Adipocyte (in vitro differentiated cells): ENCODE results near the gene IL17RD.

Experiments
- DNase-seq: peaks from one replicate; pipeline ENCODE4 v3.0.0-alpha.2; 2015; ENCODE audit warnings: low read depth
- H3K27me3 ChIP-seq: replicated peaks from 2 replicates; pipeline ENCODE4 v1.7.0; 2013; ENCODE audit warnings: mild to moderate bottlenecking, low read length, moderate library complexity; ENCODE audit not compliant: control insufficient read depth, insufficient read depth
- H3K36me3 ChIP-seq: 2 replicates; pipeline ENCODE4 v1.7.0; 2013; ENCODE audit warnings: low read length, mild to moderate bottlenecking, moderate library complexity; ENCODE audit not compliant: control insufficient read depth, insufficient read depth, severe bottlenecking
- H3K4me1 ChIP-seq: 2 replicates; pipeline ENCODE4 v1.7.0; 2013; ENCODE audit warnings: mild to moderate bottlenecking, low read length, moderate library complexity; ENCODE audit not compliant: control insufficient read depth, insufficient read depth
- H3K4me3 ChIP-seq: 2 replicates; pipeline ENCODE4 v1.7.0; 2013; ENCODE audit warnings: mild to moderate bottlenecking, low read length, moderate library complexity
- H3K9ac ChIP-seq: 2 replicates; pipeline ENCODE4 v1.7.0; 2013; ENCODE audit warnings: mild to moderate bottlenecking, low read length, moderate library complexity
- H3K9me3 ChIP-seq: 2 replicates; pipeline ENCODE4 v1.7.0; 2013; ENCODE audit warnings: mild to moderate bottlenecking, low read length, moderate library complexity; ENCODE audit not compliant: control insufficient read depth

The IL17RD gene

DNA sequence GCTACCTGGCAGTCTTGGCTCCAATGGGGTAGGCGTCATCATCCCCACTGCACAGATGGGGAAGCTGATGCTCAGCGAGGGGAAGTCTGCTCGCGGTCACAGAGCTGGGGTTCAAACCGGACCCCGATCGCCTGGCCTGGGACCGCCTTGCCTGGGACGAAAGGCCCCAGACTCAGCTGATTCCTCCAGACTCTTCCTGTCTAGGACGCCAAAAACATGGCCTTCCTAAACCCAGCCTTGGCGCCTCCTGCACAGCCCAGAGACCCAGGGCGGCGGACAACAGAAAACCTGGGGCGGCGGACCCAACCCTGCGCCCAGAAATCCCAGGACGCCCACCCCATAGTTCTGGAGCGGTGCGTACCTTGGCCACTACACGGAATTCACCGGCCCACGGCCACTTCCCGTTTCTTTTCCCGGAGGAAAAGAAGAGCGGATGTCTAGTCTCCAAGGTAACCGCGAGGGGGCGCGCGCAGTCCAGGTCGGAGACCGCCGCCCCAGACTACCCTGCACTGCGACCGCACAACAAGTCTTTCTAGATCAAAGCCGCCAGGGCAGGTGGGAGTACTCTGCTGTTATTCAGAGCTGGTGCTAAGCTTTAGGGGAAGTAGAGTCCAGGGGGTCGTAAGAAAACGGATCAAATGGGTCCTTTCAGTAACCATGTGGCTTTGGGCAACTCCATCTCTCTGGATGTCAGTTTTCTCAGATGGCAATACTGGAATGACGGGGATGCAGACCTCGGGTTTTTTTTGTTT lies 4.9 kb upstream of the IL17RD start:
- peak overlapping the region; percentile 77 for H3K9ac ChIP-seq
- H3K4me3 ChIP-seq, result peak overlapping the region; percentile 79
- H3K27me3 ChIP-seq, result peaks cover 23% of the 10 kb centered on the region
- H3K4me1 ChIP-seq, result no peaks in the 10 kb centered on the region
- H3K36me3 ChIP-seq, result no peaks in the 10 kb centered on the region
- peak; percentile 93 for DNase-seq
- H3K9me3 ChIP-seq, result no peaks in the 10 kb centered on the region

GRCh38 chr3:57169108-57169507 lies 4.0 kb upstream of the IL17RD start:
- Histone ChIP-seq H3K9me3 (no peaks in the 10 kb centered on the region), H3K4me3 (no peak overlapping the region), H3K4me1 (peaks cover 6% of the 10 kb centered on the region), H3K9ac (no peak overlapping the region), H3K36me3 (no peaks in the 10 kb centered on the region), H3K27me3 (peaks cover 23% of the 10 kb centered on the region)
- DNase-seq, result no peak

GRCh38 chr3:57168151-57168550 lies 3.0 kb upstream of the IL17RD start:
- no peaks in the 10 kb centered on the region for H3K9me3 ChIP-seq

GRCh38 chr3:57166660-57167059 lies 1.5 kb upstream of the IL17RD start:
- H3K27me3 ChIP-seq, result peaks cover 19% of the 10 kb centered on the region
- no peak overlapping the region for H3K4me3 ChIP-seq
- DNase-seq, result no peak

More at GRCh38 chr3:57168151-57168550, 3.0 kb upstream of the IL17RD start:
- Histone ChIP-seq H3K4me1 (peaks cover 9% of the 10 kb centered on the region), H3K9ac (no peak overlapping the region), H3K36me3 (no peaks in the 10 kb centered on the region), H3K27me3 (peaks cover 15% of the 10 kb centered on the region), H3K4me3 (no peak overlapping the region)
- DNase-seq, result no peak

DNA sequence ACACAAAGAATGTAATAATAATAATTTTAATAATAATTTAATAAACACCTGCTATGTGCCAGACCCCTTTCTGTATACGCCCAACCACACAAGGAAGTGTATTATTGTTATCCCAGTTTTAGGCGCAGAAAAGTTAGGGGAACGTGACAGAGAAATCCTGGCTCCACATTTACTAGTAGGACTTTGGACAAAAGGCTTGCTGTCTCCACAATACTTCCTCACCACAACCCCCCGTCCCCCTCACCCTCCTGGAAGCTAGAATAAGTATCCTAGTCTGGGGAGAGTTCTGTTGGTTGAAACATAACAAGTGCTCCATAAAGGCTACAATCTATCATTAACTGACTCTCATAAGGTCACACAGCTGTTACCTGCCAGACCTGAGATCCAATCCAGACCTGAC lies 488 bp upstream of the IL17RD start:
- no peak overlapping the region for H3K4me3 ChIP-seq
- peaks cover 9% of the 10 kb centered on the region for H3K4me1 ChIP-seq
- H3K36me3 ChIP-seq, result no peaks in the 10 kb centered on the region
- no peak overlapping the region for H3K9ac ChIP-seq
- DNase-seq, result no peak
- peaks cover 19% of the 10 kb centered on the region for H3K27me3 ChIP-seq
- H3K9me3 ChIP-seq, result no peaks in the 10 kb centered on the region

More at GRCh38 chr3:57166660-57167059, 1.5 kb upstream of the IL17RD start:
- Histone ChIP-seq H3K9me3 (no peaks in the 10 kb centered on the region), H3K36me3 (no peaks in the 10 kb centered on the region), H3K4me1 (peaks cover 9% of the 10 kb centered on the region), H3K9ac (no peak overlapping the region)

DNA sequence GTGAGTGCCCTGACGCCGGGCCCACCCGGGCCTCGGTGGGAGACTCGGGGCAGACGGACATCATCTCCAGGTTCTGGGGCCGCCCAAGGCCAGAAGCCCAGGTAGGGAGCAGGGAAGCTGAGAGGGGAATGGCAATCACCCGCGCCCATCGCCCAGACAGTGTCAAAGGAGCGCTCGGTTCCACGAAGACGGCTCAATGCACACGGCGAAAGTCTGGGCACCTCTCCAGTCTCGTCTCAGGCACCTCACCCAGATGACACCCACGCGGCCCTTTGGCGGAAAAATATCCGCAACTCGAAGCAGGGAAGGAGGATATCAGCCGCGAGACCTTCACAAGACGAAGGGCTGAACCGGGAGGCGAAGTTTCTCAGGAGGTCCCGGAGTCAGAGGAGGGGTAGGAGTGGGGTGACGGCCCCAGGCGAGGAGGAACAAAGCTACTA lies 916 bp downstream of the IL17RD start:
- Histone ChIP-seq H3K9me3 (no peaks in the 10 kb centered on the region), H3K4me3 (peak overlapping the region; percentile 85), H3K27me3 (peaks cover 19% of the 10 kb centered on the region), H3K4me1 (peaks cover 9% of the 10 kb centered on the region), H3K9ac (peak overlapping the region; percentile 67), H3K36me3 (no peaks in the 10 kb centered on the region)
- DNase-seq, result peak; percentile 61

DNA sequence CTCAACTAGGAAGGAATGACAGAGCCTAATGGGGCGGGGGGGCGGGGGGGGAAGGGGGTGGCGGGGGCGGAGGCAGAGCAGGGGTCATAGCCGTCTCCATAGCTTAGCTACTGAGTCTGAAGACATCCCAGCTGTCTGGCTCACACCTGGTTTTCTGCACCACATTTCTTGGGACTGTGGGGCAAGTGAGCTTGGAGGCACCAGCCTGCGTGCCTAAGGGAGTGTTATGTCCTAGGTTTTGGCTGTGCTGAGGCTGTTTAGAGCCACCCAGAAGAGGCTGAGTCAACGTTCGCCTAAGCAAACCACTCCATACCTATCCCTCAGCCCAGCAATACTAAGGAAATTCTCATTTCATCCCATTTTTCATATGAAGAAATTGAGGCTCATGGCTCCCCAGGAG lies 1.4 kb downstream of the IL17RD start:
- peak; percentile 6 for DNase-seq
- H3K9ac ChIP-seq, result no peak overlapping the region
- peaks cover 9% of the 10 kb centered on the region for H3K4me1 ChIP-seq
- peaks cover 17% of the 10 kb centered on the region for H3K27me3 ChIP-seq
- H3K9me3 ChIP-seq, result no peaks in the 10 kb centered on the region
- H3K36me3 ChIP-seq, result no peaks in the 10 kb centered on the region
- H3K4me3 ChIP-seq, result peak overlapping the region; percentile 85

GRCh38 chr3:57161915-57162314 lies 3.2 kb downstream of the IL17RD start:
- H3K4me3 ChIP-seq, result no peak overlapping the region
- no peak for DNase-seq
- H3K4me1 ChIP-seq, result peaks cover 9% of the 10 kb centered on the region
- no peak overlapping the region for H3K9ac ChIP-seq
- no peaks in the 10 kb centered on the region for H3K36me3 ChIP-seq
- peaks cover 14% of the 10 kb centered on the region for H3K27me3 ChIP-seq
- H3K9me3 ChIP-seq, result no peaks in the 10 kb centered on the region

GRCh38 chr3:57160765-57161538 lies 4.2 kb downstream of the IL17RD start:
- Histone ChIP-seq H3K9ac (no peak overlapping the region), H3K4me1 (peaks cover 9% of the 10 kb centered on the region), H3K4me3 (no peak overlapping the region), H3K36me3 (no peaks in the 10 kb centered on the region), H3K27me3 (peaks cover 4% of the 10 kb centered on the region), H3K9me3 (no peaks in the 10 kb centered on the region)
- DNase-seq, result peak; percentile 72

GRCh38 chr3:57160076-57160764 lies 4.9 kb downstream of the IL17RD start:
- no peak overlapping the region for H3K9ac ChIP-seq
- peaks cover 9% of the 10 kb centered on the region for H3K4me1 ChIP-seq
- H3K4me3 ChIP-seq, result no peak overlapping the region
- H3K27me3 ChIP-seq, result peaks cover 4% of the 10 kb centered on the region
- no peaks in the 10 kb centered on the region for H3K9me3 ChIP-seq
- no peaks in the 10 kb centered on the region for H3K36me3 ChIP-seq
- DNase-seq, result peak; percentile 39
